ENCODE measurements around the gene CDH15. TPM values are rescaled to one million over a fixed set of nuclear protein-coding genes. Genes with fewer than 3 reads are reported as not detected.

The CDH15 gene
- total and polyA plus RNA-seq, 2 of the 13 experiments (the other 11 are each of a cell fraction or from before 2014, with no cell fraction given) = 0.74 to 2.2 TPM

DNA sequence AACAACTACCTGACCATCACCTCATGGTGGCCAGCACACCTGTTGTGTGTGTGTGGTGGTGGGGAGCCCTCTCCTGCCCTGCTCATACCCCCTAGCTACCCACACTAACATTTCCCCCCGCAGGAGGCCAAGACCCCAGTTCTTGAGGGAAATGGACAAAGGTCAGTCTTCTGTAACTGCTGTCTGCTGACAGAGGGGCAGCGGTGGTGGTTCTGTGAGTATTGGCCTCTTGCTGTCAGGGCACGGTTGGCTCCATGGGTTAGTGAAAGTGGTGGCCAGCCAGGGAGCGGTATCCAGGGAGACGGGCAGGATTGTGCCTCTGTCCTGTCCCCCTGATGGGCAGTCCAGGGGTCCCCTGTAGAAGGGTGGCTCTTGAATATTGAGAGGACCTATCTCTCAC, 72.1 kb downstream of the CDH15 start (continued):
- TF ChIP-seq, protein P1, sequence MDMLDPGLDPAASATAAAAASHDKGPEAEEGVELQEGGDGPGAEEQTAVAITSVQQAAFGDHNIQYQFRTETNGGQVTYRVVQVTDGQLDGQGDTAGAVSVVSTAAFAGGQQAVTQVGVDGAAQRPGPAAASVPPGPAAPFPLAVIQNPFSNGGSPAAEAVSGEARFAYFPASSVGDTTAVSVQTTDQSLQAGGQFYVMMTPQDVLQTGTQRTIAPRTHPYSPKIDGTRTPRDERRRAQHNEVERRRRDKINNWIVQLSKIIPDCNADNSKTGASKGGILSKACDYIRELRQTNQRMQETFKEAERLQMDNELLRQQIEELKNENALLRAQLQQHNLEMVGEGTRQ (IDR thresholded peaks at IDR 0.05; ENCODE audit: low read depth, low read length) = no peak
- TF ChIP-seq, protein P1 (CRISPR knock-in tag; IDR thresholded peaks at IDR 0.05; ENCODE audit: borderline replicate concordance) = peak; percentile 14; the same call in 1 of the 2 replicates
- TF ChIP-seq, protein P2, sequence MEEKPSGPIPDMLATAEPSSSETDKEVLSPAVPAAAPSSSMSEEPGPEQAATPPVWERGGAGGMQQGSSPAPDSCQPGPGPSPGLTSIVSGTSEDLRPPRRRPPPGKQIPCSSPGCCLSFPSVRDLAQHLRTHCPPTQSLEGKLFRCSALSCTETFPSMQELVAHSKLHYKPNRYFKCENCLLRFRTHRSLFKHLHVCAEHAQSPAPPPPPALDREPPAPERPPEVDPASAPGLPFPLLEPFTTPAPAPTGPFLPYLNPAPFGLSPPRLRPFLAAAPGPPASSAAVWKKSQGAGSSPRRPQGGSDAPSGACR (CRISPR knock-in tag; IDR thresholded peaks at IDR 0.05) = 0 out of 2 replicates have a peak, but pooled peaks have one; percentile 38
- TF ChIP-seq HNF4G (IDR thresholded peaks at IDR 0.05; ENCODE audit: borderline replicate concordance, low read depth, low read length) = 0 out of 2 replicates have a peak, but pooled peaks have one; percentile 7
- no peak for TF ChIP-seq HNF4G (CRISPR knock-in tag; IDR thresholded peaks at IDR 0.05; ENCODE audit: borderline replicate concordance, low read depth)
- 0 out of 2 replicates have a peak, but pooled peaks have one; percentile 61 for TF ChIP-seq ZBTB7A (CRISPR knock-in tag; IDR thresholded peaks at IDR 0.05)
- TF ChIP-seq NR2C2 (CRISPR knock-in tag; IDR thresholded peaks at IDR 0.05; ENCODE audit: borderline replicate concordance) = no peak
- TF ChIP-seq, protein P3, sequence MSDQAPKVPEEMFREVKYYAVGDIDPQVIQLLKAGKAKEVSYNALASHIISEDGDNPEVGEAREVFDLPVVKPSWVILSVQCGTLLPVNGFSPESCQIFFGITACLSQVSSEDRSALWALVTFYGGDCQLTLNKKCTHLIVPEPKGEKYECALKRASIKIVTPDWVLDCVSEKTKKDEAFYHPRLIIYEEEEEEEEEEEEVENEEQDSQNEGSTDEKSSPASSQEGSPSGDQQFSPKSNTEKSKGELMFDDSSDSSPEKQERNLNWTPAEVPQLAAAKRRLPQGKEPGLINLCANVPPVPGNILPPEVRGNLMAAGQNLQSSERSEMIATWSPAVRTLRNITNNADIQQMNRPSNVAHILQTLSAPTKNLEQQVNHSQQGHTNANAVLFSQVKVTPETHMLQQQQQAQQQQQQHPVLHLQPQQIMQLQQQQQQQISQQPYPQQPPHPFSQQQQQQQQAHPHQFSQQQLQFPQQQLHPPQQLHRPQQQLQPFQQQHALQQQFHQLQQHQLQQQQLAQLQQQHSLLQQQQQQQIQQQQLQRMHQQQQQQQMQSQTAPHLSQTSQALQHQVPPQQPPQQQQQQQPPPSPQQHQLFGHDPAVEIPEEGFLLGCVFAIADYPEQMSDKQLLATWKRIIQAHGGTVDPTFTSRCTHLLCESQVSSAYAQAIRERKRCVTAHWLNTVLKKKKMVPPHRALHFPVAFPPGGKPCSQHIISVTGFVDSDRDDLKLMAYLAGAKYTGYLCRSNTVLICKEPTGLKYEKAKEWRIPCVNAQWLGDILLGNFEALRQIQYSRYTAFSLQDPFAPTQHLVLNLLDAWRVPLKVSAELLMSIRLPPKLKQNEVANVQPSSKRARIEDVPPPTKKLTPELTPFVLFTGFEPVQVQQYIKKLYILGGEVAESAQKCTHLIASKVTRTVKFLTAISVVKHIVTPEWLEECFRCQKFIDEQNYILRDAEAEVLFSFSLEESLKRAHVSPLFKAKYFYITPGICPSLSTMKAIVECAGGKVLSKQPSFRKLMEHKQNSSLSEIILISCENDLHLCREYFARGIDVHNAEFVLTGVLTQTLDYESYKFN (CRISPR knock-in tag; conservative IDR thresholded peaks at IDR 0.05) = peak; percentile 31; the same call in 1 of the 2 replicates
- TF ChIP-seq, protein P4, sequence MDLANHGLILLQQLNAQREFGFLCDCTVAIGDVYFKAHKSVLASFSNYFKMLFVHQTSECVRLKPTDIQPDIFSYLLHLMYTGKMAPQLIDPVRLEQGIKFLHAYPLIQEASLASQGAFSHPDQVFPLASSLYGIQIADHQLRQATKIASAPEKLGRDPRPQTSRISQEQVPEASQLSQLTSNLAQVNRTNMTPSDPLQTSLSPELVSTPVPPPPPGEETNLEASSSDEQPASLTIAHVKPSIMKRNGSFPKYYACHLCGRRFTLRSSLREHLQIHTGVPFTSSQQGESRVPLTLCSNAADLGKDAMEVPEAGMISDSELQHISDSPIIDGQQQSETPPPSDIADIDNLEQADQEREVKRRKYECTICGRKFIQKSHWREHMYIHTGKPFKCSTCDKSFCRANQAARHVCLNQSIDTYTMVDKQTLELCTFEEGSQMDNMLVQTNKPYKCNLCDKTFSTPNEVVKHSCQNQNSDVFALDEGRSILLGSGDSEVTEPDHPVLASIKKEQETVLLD (CRISPR knock-in tag; IDR thresholded peaks at IDR 0.05; ENCODE audit: low read depth) = no peak
- TF ChIP-seq HNRNPK (IDR thresholded peaks at IDR 0.05; ENCODE audit: low read depth, low read length, poor library complexity, severe bottlenecking) = no peak
- TF ChIP-seq NR2F6 (IDR thresholded peaks at IDR 0.05) = no peak
- peak; percentile 42; the same call in 1 of the 2 replicates for TF ChIP-seq NR2F6 (CRISPR knock-in tag; IDR thresholded peaks at IDR 0.05)
- 0 out of 2 replicates have a peak, but pooled peaks have one; percentile 24 for TF ChIP-seq SALL1 (CRISPR knock-in tag; IDR thresholded peaks at IDR 0.05)
- TF ChIP-seq ARID4A (CRISPR knock-in tag; IDR thresholded peaks at IDR 0.05; ENCODE audit: borderline replicate concordance) = peak; percentile 52; the same call in 1 of the 2 replicates
- TF ChIP-seq ZBTB7B (CRISPR knock-in tag; IDR thresholded peaks at IDR 0.05) = peak; percentile 73; the same call in 1 of the 2 replicates
- TF ChIP-seq ZNF451 (CRISPR knock-in tag; IDR thresholded peaks at IDR 0.05) = 0 out of 2 replicates have a peak, but pooled peaks have one; percentile 43
